GM19043 (cell line): ENCODE data around the gene TSKU.
A peak's percentile ranks its signal among the peaks of the same experiment; 100 is the strongest.
"Not testable (repeated sequence)": the region's sequence is repeated elsewhere in the genome, so short reads cannot be mapped to it uniquely, and the experiment has no call there.

Experiments
- ATAC-seq: cut with Tn5 transposase; IDR thresholded peaks from one replicate; pipeline ENCODE4 v1.9.1; 2021; ENCODE audit warnings: low read depth; ENCODE audit not compliant: unreplicated experiment

Gene TSKU

GRCh38 chr11:76799066-76799804, 16.1 kb downstream of the TSKU start:
- ATAC-seq = peak; percentile 84

- ATAC-seq = no peak
Observed at GRCh38 chr11:76800466-76801200, 17.5 kb downstream of the TSKU start.

GRCh38 chr11:76801225-76801624, 18.1 kb downstream of the TSKU start:
- no peak for ATAC-seq

- no peak for ATAC-seq
Observed at GRCh38 chr11:76801736-76802135, 18.6 kb downstream of the TSKU start.

- ATAC-seq = no peak
Observed at GRCh38 chr11:76802151-76802550, 19.0 kb downstream of the TSKU start.

- ATAC-seq = no peak
Observed at GRCh38 chr11:76802621-76803020, 19.5 kb downstream of the TSKU start.

GRCh38 chr11:76803023-76803422, 19.9 kb downstream of the TSKU start:
- ATAC-seq = no peak

- ATAC-seq = no peak
Observed at GRCh38 chr11:76803811-76804600, 20.9 kb downstream of the TSKU start.

GRCh38 chr11:76805206-76805913, 22.2 kb downstream of the TSKU start:
- ATAC-seq = no peak

GRCh38 chr11:76806131-76806530, 23.0 kb downstream of the TSKU start:
- no peak for ATAC-seq

- no peak for ATAC-seq
Observed at GRCh38 chr11:76806608-76807205, 23.6 kb downstream of the TSKU start.

- ATAC-seq = no peak
Observed at GRCh38 chr11:76807206-76807875, 24.2 kb downstream of the TSKU start.

- ATAC-seq = no peak
Observed at GRCh38 chr11:76808171-76808570, 25.0 kb downstream of the TSKU start.

GRCh38 chr11:76808996-76809395, 25.8 kb downstream of the TSKU start:
- ATAC-seq = no peak

- ATAC-seq = no peak
Observed at GRCh38 chr11:76810151-76810853, 27.1 kb downstream of the TSKU start.

- no peak for ATAC-seq
Observed at GRCh38 chr11:76811259-76811658, 28.1 kb downstream of the TSKU start.

- ATAC-seq = no peak
Observed at GRCh38 chr11:76814414-76814813, 31.3 kb downstream of the TSKU start.

GRCh38 chr11:76815678-76816077, 32.5 kb downstream of the TSKU start:
- not testable (repeated sequence) for ATAC-seq

GRCh38 chr11:76820184-76820566, 37.0 kb downstream of the TSKU start:
- no peak for ATAC-seq
